Karpas-422 (cell line): Measurements from ENCODE around the gene EEA1. TPM values are rescaled to one million over a fixed set of nuclear protein-coding genes. Genes with fewer than 3 reads are reported as not detected.

ENCODE experiments used
- DNase-seq: peaks from one replicate; pipeline ENCODE4 v3.0.0-alpha.2; 2015
- H2AFZ ChIP-seq: fragments of 200-600 bp; sonication (generic); 2 replicates; pipeline ENCODE4 v1.6.1; 2014; ENCODE audit warnings: antibody characterized with exemption, low read length, mixed read lengths
- H3K27ac ChIP-seq: fragments of 200-600 bp; sonication (generic); 2 replicates; pipeline ENCODE4 v1.5.1; 2014; ENCODE audit warnings: mild to moderate bottlenecking, low read length, moderate library complexity
- H3K27me3 ChIP-seq: fragments of 200-600 bp; sonication (generic); 2 replicates; pipeline ENCODE4 v1.6.1; 2014; ENCODE audit warnings: low read length, mixed read lengths
- H3K36me3 ChIP-seq: fragments of 200-600 bp; sonication (generic); 2 replicates; pipeline ENCODE4 v1.6.1; 2014; ENCODE audit warnings: low read length, mixed read lengths; ENCODE audit not compliant: insufficient read depth
- H3K4me1 ChIP-seq: fragments of 200-600 bp; sonication (generic); 2 replicates; pipeline ENCODE4 v1.6.1; 2014; ENCODE audit warnings: mild to moderate bottlenecking, low read length, mixed read lengths
- H3K4me2 ChIP-seq: fragments of 200-600 bp; sonication (generic); 2 replicates; pipeline ENCODE4 v1.6.1; 2014; ENCODE audit warnings: low read length, low read depth, mild to moderate bottlenecking; ENCODE audit not compliant: poor library complexity, severe bottlenecking
- H3K4me3 ChIP-seq: fragments of 200-600 bp; sonication (generic); 2 replicates; pipeline ENCODE4 v1.5.1; 2014; ENCODE audit warnings: mild to moderate bottlenecking, antibody characterized with exemption, low read length, mixed read lengths
- H3K79me2 ChIP-seq: fragments of 200-600 bp; sonication (generic); 2 replicates; pipeline ENCODE4 v1.6.1; 2014; ENCODE audit warnings: mild to moderate bottlenecking, low read length, mixed read lengths
- H3K9ac ChIP-seq: fragments of 200-600 bp; sonication (generic); 2 replicates; pipeline ENCODE4 v1.6.0; 2014; ENCODE audit warnings: low read length
- H3K9me2 ChIP-seq: fragments of 200-600 bp; sonication (generic), shearing (Covaris generic); replicated peaks from 2 replicates; pipeline ENCODE4 v1.6.0; 2014; ENCODE audit warnings: mild to moderate bottlenecking, low read length, moderate library complexity; ENCODE audit not compliant: insufficient read depth
- H3K9me3 ChIP-seq: fragments of 300-700, 200-600 bp; sonication (generic); 2 replicates; pipeline ENCODE4 v1.6.1; 2014; ENCODE audit warnings: low read length, mixed read lengths
- H4K20me1 ChIP-seq: fragments of 200-600 bp; sonication (generic); 2 replicates; pipeline ENCODE4 v1.6.1; 2014; ENCODE audit warnings: mild to moderate bottlenecking, antibody characterized with exemption, low read length, low read depth; ENCODE audit not compliant: insufficient read depth
- total RNA-seq: library from RNA; depleted of rRNA; stranded (reverse); fragments of >200 nt; shearing (Covaris generic); gene quantifications from 2 replicates; pipeline ENCODE4 v1.2.3, GENCODE V29; 2014; ENCODE audit warnings: low replicate concordance

The EEA1 gene
- total RNA-seq, 1 experiment from 2014 or later = 9.2 TPM

- Histone ChIP-seq H3K9me3 (no peaks in the 10 kb centered on the region), H3K27ac (no peak overlapping the region), H3K79me2 (peaks cover 95% of the 10 kb centered on the region), H3K4me3 (no peak overlapping the region), H3K36me3 (no peaks in the 10 kb centered on the region), H3K9ac (no peak overlapping the region), H2AFZ (no peak overlapping the region), H3K4me1 (no peaks in the 10 kb centered on the region), H3K4me2 (no peak overlapping the region), H3K27me3 (no peaks in the 10 kb centered on the region), H3K9me2 (no peaks in the 10 kb centered on the region), H4K20me1 (no peaks in the 10 kb centered on the region)
- no peak for DNase-seq
Measured at GRCh38 chr12:92898755-92899154, 30.3 kb downstream of the EEA1 start.

DNA sequence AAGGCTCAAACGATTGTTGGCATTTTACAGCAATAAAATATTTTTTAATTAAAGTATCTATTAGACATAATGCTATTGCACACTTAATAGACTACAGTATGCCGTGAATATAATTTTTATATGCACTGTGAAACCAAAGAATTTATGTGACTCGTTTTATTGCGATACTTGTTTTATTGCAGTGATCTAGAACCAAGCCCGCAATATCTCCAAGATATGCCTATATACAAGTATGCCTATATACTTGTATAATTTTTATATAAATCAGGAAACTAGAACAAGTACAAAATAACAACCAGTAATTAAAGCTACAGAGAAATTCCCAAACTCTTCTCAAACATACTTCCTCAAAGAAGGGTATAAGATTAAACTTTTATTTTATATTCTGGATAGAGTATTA, 31.3 kb downstream of the EEA1 start:
- Histone ChIP-seq H4K20me1 (no peaks in the 10 kb centered on the region), H3K27ac (no peak overlapping the region), H3K9me2 (no peaks in the 10 kb centered on the region), H3K9ac (no peak overlapping the region), H3K4me1 (no peaks in the 10 kb centered on the region), H2AFZ (no peak overlapping the region), H3K36me3 (no peaks in the 10 kb centered on the region), H3K27me3 (no peaks in the 10 kb centered on the region), H3K79me2 (peaks cover 93% of the 10 kb centered on the region), H3K9me3 (no peaks in the 10 kb centered on the region), H3K4me2 (no peak overlapping the region), H3K4me3 (no peak overlapping the region)
- DNase-seq = no peak

DNA sequence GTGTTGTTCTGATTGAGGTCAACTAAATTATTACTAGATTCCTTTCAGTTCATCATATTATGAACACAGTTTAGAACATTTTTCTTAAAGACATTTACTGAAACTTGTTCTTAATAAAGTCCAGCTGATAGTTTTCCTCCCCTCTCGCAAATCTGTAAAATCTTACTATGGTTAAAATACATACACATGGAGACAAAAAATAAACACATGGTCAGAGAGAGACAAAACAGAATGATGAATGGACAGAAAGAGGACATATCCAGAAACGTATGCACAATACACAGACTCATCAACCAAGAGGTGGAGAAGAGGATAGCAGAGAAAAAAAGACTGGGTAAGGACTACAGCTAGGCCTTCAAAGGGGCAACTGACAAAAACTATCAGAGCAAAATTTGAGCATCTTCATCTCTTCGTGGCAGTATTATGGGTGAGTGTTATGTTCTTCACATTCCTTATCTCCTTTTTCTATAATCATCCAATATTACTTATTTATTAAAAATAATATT, 38.4 kb downstream of the EEA1 start:
- H3K9me3 ChIP-seq = no peaks in the 10 kb centered on the region
- no peak for DNase-seq
- no peak overlapping the region for H3K4me3 ChIP-seq

GRCh38 chr12:92886131-92886530, 43.0 kb downstream of the EEA1 start:
- Histone ChIP-seq H3K79me2 (peaks cover 49% of the 10 kb centered on the region), H3K27ac (no peak overlapping the region)

More for the DNA sequence above, 38.4 kb downstream of the EEA1 start:
- H3K9me2 ChIP-seq = no peaks in the 10 kb centered on the region
- H3K27ac ChIP-seq = no peak overlapping the region
- no peaks in the 10 kb centered on the region for H3K27me3 ChIP-seq
- H3K36me3 ChIP-seq = no peaks in the 10 kb centered on the region
- no peak overlapping the region for H2AFZ ChIP-seq
- no peaks in the 10 kb centered on the region for H3K4me1 ChIP-seq
- H3K4me2 ChIP-seq = no peak overlapping the region
- no peak overlapping the region for H3K9ac ChIP-seq
- peaks cover 73% of the 10 kb centered on the region for H3K79me2 ChIP-seq
- no peaks in the 10 kb centered on the region for H4K20me1 ChIP-seq

DNA sequence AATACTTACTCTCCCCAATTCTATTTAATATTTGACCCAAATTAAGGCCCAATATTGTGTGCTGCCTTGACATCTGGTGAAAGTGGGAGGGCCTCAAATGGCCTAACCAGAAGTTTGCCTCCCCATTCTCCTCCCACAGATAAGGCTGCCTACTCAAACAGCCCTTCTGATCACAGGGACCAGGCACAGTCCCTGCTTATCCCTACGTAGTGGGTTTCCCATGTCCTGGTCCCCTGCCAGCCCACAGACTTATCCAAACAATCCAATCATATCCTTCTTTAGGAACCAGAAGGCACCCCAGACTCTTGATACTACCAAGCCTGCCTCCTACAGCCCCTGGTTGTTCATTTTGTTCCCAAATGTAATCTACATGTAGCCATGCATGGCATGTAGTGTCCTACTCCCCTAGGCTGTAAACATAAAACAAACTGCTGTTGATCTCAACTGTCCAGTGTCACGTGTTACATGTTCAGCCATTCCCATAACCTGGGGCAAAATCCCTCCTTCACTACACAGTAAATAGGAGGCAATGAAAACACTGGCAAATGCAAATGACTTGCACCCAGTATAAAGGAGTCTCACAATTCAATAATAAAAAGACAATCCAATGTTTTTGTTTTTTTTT, 49.3 kb downstream of the EEA1 start:
- Histone ChIP-seq H3K4me1 (no peaks in the 10 kb centered on the region), H2AFZ (no peak overlapping the region)
- DNase-seq = no peak

More at GRCh38 chr12:92886131-92886530, 43.0 kb downstream of the EEA1 start:
- H3K4me2 ChIP-seq = no peak overlapping the region
- H3K4me3 ChIP-seq = no peak overlapping the region
- H3K4me1 ChIP-seq = no peaks in the 10 kb centered on the region
- no peak for DNase-seq
- no peaks in the 10 kb centered on the region for H3K9me2 ChIP-seq
- no peaks in the 10 kb centered on the region for H3K27me3 ChIP-seq
- no peaks in the 10 kb centered on the region for H3K36me3 ChIP-seq
- H2AFZ ChIP-seq = no peak overlapping the region
- no peaks in the 10 kb centered on the region for H3K9me3 ChIP-seq
- no peak overlapping the region for H3K9ac ChIP-seq
- no peaks in the 10 kb centered on the region for H4K20me1 ChIP-seq

GRCh38 chr12:92877904-92878303, 51.2 kb downstream of the EEA1 start:
- Histone ChIP-seq H3K9me2 (no peaks in the 10 kb centered on the region), H3K27me3 (no peaks in the 10 kb centered on the region), H3K4me3 (no peak overlapping the region), H2AFZ (no peak overlapping the region), H4K20me1 (no peaks in the 10 kb centered on the region), H3K9ac (no peak overlapping the region), H3K27ac (no peak overlapping the region), H3K36me3 (no peaks in the 10 kb centered on the region), H3K9me3 (no peaks in the 10 kb centered on the region), H3K4me2 (no peak overlapping the region), H3K4me1 (no peaks in the 10 kb centered on the region), H3K79me2 (peaks cover 78% of the 10 kb centered on the region)
- DNase-seq = no peak

More for the DNA sequence above, 49.3 kb downstream of the EEA1 start:
- H3K79me2 ChIP-seq = peaks cover 64% of the 10 kb centered on the region
- H3K4me2 ChIP-seq = no peak overlapping the region
- no peaks in the 10 kb centered on the region for H3K9me3 ChIP-seq
- no peak overlapping the region for H3K9ac ChIP-seq
- no peaks in the 10 kb centered on the region for H4K20me1 ChIP-seq
- no peaks in the 10 kb centered on the region for H3K36me3 ChIP-seq
- H3K27me3 ChIP-seq = no peaks in the 10 kb centered on the region
- H3K9me2 ChIP-seq = no peaks in the 10 kb centered on the region
- H3K4me3 ChIP-seq = no peak overlapping the region
- H3K27ac ChIP-seq = no peak overlapping the region

DNA sequence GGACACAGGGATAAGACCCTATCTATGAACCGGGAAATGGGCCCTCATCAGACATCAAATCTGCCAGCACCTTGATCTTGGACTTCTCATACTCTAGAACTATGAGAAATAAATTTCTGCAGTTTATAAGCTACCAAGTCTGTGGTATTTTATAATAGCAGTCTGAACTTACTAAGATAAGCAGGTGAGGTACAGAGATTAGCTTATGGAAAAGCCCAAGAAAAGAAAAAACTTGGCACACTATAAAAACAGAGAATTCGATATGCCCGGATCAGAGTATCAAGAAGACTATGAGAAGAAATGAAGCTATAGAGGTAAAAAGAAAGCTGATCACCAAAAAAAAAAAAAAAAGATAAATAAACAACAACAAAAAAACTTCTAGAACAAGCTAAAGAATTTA, 52.6 kb downstream of the EEA1 start:
- H3K9me2 ChIP-seq = no peaks in the 10 kb centered on the region
- H3K9ac ChIP-seq = no peak overlapping the region
- no peak for DNase-seq
- H3K79me2 ChIP-seq = peaks cover 79% of the 10 kb centered on the region
- no peaks in the 10 kb centered on the region for H4K20me1 ChIP-seq
- H3K36me3 ChIP-seq = no peaks in the 10 kb centered on the region
- peaks cover 1% of the 10 kb centered on the region for H3K4me1 ChIP-seq
- H3K9me3 ChIP-seq = no peaks in the 10 kb centered on the region
- no peak overlapping the region for H3K27ac ChIP-seq
- no peak overlapping the region for H2AFZ ChIP-seq
- no peak overlapping the region for H3K4me3 ChIP-seq
- H3K27me3 ChIP-seq = no peaks in the 10 kb centered on the region
- no peak overlapping the region for H3K4me2 ChIP-seq

GRCh38 chr12:92871116-92871515, 58.0 kb downstream of the EEA1 start:
- Histone ChIP-seq H3K79me2 (peaks cover 72% of the 10 kb centered on the region), H3K27me3 (no peaks in the 10 kb centered on the region), H3K27ac (no peak overlapping the region), H2AFZ (no peak overlapping the region), H3K4me1 (peaks cover 13% of the 10 kb centered on the region), H3K4me2 (no peak overlapping the region), H3K36me3 (no peaks in the 10 kb centered on the region), H3K4me3 (no peak overlapping the region), H3K9ac (no peak overlapping the region), H3K9me3 (no peaks in the 10 kb centered on the region), H4K20me1 (no peaks in the 10 kb centered on the region), H3K9me2 (no peaks in the 10 kb centered on the region)
- no peak for DNase-seq
